Prostate gland (tissue), 2 donors: ENCODE data around the gene LMBRD2.

Experiments
- POLR2A ChIP-seq: fragments of 450-650 bp; IDR thresholded peaks from one replicate; pipeline ENCODE4 v1.6.1; 2016; ENCODE audit warnings: antibody characterized with exemption, mild to moderate bottlenecking
- POLR2AphosphoS5 ChIP-seq: sonication (generic); formaldehyde crosslinking; IDR thresholded peaks from one replicate; pipeline ENCODE4 v1.6.1; 2017; ENCODE audit warnings: antibody characterized with exemption
- TF ChIP-seq, protein P1 (sequence below), 4 experiments: fragments of 200-600 bp in 2 of 4; fragments of 450-650 bp in 2 of 4; sonication (generic) in 2 of 4; IDR thresholded peaks; 1 replicate in 3 of 4; 2 replicates in 1 of 4; pipeline ENCODE4 v1.5.1; 2016 to 2019; ENCODE audit warnings: antibody characterized with exemption in 4 of 4, mild to moderate bottlenecking in 2 of 4, moderate library complexity in 2 of 4

DNA sequence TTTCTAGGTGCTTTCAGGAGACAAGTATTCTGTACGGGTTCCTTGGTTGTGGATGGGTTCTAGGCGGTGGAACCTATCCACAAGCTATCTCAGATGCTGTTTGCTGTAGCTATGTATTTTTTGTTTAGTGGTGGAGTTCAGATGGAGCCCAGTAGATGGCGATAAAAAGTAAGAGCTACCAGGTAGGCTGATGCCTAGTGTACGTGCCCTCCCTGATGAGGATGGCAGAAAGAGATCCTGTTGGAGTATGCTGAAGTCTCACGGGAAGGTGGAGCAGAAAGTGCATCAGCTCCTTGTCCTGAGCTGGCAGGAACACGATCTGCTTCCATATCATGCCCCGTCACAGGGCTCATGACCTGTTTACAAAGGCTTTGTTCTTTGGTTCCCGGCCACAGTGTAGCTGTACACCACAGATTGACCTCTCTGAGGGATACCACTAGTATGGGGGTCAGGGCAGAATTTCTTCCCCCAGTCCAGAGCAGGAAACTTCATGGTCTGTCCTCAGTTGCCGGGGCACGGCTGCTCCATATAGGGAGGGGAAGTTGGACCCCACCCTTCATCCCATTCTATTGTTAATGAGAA is 72.4 kb downstream of the LMBRD2 start:
- TF ChIP-seq, protein P1, sequence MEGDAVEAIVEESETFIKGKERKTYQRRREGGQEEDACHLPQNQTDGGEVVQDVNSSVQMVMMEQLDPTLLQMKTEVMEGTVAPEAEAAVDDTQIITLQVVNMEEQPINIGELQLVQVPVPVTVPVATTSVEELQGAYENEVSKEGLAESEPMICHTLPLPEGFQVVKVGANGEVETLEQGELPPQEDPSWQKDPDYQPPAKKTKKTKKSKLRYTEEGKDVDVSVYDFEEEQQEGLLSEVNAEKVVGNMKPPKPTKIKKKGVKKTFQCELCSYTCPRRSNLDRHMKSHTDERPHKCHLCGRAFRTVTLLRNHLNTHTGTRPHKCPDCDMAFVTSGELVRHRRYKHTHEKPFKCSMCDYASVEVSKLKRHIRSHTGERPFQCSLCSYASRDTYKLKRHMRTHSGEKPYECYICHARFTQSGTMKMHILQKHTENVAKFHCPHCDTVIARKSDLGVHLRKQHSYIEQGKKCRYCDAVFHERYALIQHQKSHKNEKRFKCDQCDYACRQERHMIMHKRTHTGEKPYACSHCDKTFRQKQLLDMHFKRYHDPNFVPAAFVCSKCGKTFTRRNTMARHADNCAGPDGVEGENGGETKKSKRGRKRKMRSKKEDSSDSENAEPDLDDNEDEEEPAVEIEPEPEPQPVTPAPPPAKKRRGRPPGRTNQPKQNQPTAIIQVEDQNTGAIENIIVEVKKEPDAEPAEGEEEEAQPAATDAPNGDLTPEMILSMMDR (IDR thresholded peaks at IDR 0.05) = peak in 3 of 4 experiments; percentile 26 to 41 (median 39)
- TF ChIP-seq POLR2AphosphoS5 (no peak), POLR2A (no peak)
